Measurements from ENCODE around the gene PNPLA7. TPM values are rescaled to one million over a fixed set of nuclear protein-coding genes. Genes with fewer than 3 reads are reported as not detected.

PNPLA7 gene
- total RNA-seq, 2 donors from 2014 or later, result 7.3 to 7.5 TPM

GRCh38 chr9:137429974-137430722 lies 120.1 kb downstream of the PNPLA7 start:
- Mint-ChIP-seq H3K4me1 (no peaks in the 10 kb centered on the region), H3K27me3 (no peaks in the 10 kb centered on the region), H3K36me3 (ENCODE audit: low read depth) (no peaks in the 10 kb centered on the region), H3K27ac (no peak overlapping the region), H3K4me3 (no peak overlapping the region)
- ATAC-seq, result no peak
- H3K9me3 ChIP-seq (ENCODE audit: control insufficient read depth, low read length, poor library complexity, severe bottlenecking), result no peaks in the 10 kb centered on the region
- DNase-seq, result no peak

DNA sequence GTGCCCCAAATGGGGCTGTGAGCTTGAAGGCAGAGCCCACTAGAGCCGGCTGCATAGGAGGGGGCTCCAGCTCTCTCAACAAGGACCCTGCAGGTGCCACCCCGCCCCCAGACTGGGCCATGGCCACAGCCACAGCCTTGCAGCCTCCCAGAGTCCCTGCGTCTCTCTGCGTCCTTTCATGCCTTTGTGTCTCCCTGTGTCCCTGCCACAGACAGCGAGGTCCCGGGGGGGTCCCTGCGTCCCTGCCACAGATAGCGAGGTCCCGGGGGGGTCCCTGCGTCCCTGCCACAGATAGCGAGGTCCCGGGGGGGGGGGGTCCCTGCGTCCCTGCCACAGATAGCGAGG lies 120.7 kb downstream of the PNPLA7 start:
- no peak for ATAC-seq
- H3K27me3 Mint-ChIP-seq, result no peaks in the 10 kb centered on the region
- H3K27ac Mint-ChIP-seq, result no peak overlapping the region
- no peak for DNase-seq
- peaks cover 2% of the 10 kb centered on the region for H3K4me1 Mint-ChIP-seq
- H3K36me3 Mint-ChIP-seq (ENCODE audit: low read depth), result no peaks in the 10 kb centered on the region
- H3K4me3 Mint-ChIP-seq, result no peak overlapping the region
- no peaks in the 10 kb centered on the region for H3K9me3 ChIP-seq (ENCODE audit: control insufficient read depth, low read length, poor library complexity, severe bottlenecking)

DNA sequence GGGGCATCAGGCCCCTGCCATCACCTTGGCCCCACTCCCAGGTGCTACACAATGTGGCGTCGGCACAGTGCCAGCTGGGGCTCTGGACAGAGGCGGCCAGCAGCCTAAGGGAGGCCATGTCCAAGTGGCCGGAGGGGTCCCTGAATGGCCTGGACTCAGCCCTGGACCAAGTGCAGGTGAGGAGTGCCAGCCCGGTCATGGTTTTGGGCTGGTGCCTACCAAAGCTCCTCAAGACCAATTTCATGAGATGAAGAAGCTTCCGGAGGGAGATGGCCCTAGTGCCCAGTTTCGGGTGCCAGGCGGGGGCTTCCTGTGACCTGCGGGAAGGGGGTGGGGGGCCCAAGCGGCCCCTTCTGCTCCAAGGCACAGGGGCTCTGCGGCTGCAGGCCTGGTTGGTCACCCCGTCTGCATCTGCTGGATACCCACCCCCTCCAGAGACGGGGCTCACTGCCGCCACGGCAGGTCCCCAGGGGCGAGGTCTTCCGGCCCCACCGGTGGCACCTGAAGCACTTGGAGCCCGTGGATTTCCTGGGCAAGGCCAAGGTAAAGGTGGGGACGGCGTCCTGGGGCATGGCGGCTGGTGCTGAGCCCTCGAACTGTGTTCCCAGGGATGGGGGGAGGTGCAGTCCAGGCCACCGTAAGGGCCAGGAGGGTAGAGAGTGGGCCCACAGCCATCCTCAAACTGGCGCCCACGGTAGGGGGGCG lies 121.2 kb downstream of the PNPLA7 start:
- no peak overlapping the region for H3K4me3 Mint-ChIP-seq
- ATAC-seq, result no peak
- no peak overlapping the region for H3K27ac Mint-ChIP-seq
- H3K36me3 Mint-ChIP-seq (ENCODE audit: low read depth), result no peaks in the 10 kb centered on the region
- H3K9me3 ChIP-seq (ENCODE audit: control insufficient read depth, low read length, poor library complexity, severe bottlenecking), result no peaks in the 10 kb centered on the region
- DNase-seq, result no peak
- peaks cover 5% of the 10 kb centered on the region for H3K4me1 Mint-ChIP-seq
- H3K27me3 Mint-ChIP-seq, result no peaks in the 10 kb centered on the region

- ATAC-seq (no peak), DNase-seq (no peak)
- Mint-ChIP-seq H3K4me3 (no peak overlapping the region), H3K27me3 (no peaks in the 10 kb centered on the region), H3K27ac (no peak overlapping the region), H3K4me1 (peaks cover 5% of the 10 kb centered on the region), H3K36me3 (ENCODE audit: low read depth) (no peaks in the 10 kb centered on the region)
- H3K9me3 ChIP-seq (ENCODE audit: control insufficient read depth, low read length, poor library complexity, severe bottlenecking), result no peaks in the 10 kb centered on the region
Observed at GRCh38 chr9:137428311-137428630, 121.9 kb downstream of the PNPLA7 start.

GRCh38 chr9:137427454-137428310 lies 122.5 kb downstream of the PNPLA7 start:
- H3K36me3 Mint-ChIP-seq (ENCODE audit: low read depth), result no peaks in the 10 kb centered on the region
- no peaks in the 10 kb centered on the region for H3K27me3 Mint-ChIP-seq
- H3K9me3 ChIP-seq (ENCODE audit: control insufficient read depth, low read length, poor library complexity, severe bottlenecking), result no peaks in the 10 kb centered on the region
- H3K4me1 Mint-ChIP-seq, result peaks cover 5% of the 10 kb centered on the region
- ATAC-seq (no peak), DNase-seq (no peak)
- no peak overlapping the region for H3K4me3 Mint-ChIP-seq
- no peak overlapping the region for H3K27ac Mint-ChIP-seq

DNA sequence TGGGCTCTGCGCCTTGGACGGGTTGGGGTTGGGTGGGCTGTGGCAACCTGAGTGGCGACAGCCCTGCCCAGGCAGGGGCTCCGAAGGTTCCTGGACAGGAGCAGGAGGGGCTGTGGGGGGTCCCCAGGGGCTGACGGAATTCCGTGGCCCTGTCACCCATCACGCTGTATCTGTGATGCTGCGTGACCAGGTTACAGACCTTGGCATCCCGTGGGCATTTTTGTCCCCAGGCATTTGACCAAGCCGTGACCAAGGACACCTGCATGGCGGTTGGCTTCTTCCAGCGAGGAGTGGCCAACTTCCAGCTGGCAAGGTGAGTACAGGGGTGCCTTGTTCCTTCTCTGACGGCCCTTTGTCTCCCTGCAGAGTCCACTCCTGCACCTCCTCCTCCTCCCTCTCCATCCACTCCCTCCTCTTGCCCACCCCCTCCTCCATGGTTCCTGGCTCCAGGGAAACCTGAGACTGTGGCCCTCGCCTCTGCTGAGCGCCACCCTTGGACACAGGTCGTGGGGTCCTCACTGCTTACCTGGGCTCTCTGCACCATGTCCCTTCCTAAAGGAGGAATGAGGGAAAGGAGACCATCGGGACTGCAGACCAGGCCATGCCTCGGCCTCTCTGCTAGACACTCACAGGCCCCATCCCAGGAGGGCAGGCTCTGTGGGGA lies 124.1 kb downstream of the PNPLA7 start:
- no peak overlapping the region for H3K4me3 Mint-ChIP-seq
- no peaks in the 10 kb centered on the region for H3K27me3 Mint-ChIP-seq
- no peak overlapping the region for H3K27ac Mint-ChIP-seq
- ATAC-seq, result no peak
- no peaks in the 10 kb centered on the region for H3K9me3 ChIP-seq (ENCODE audit: control insufficient read depth, low read length, poor library complexity, severe bottlenecking)
- DNase-seq, result no peak
- no peaks in the 10 kb centered on the region for H3K36me3 Mint-ChIP-seq (ENCODE audit: low read depth)
- H3K4me1 Mint-ChIP-seq, result peaks cover 8% of the 10 kb centered on the region

- DNase-seq (no peak), ATAC-seq (peak; percentile 62)
Observed at GRCh38 chr9:137423514-137424291, 126.5 kb downstream of the PNPLA7 start.

DNA sequence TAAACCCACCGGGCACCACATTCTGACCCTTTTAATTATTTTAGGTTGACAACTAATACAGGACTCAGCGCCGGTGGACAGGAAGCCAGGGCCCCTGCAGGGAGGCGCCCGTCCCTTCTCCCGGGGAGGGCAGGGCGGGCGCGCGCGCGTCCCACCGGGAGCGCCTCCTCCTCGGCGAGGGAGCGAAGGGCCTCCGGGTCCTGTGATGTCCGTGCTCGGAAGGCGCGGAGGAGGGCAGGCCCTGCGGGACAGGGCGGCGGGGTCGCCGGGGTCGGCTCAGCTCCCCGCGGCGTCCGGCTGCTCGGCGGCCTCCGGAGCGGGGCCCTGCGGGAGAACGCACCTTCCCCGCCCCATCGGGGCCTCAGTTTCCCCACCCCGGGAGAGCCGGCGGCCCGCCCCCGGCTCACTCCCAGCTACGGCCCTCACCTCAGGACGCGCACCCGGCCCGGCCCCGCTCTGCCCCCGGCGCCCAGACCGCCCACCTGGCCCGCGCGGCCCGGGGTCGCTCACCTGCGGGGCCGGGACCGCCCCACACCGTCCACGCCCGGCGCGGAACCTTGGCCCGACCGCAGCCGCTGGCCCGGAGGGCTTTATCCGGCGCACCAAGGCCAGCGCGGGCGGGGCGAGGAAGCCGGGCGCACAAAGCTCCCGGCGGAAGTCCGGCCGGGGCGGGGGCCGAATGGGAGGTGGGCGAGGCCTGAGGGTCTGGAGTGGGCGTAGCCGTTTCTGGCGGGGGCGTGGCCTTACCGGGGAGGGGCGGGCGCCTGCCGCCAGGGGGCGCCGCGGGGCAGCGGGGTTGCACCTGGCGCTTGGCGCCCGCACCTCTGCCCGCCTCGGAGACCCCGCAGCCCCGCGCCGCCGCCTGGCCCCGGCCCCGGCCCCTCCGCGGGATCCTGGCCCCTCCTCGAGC lies 127.3 kb downstream of the PNPLA7 start, which contains the start of the genes EXD3 and NOXA1:
Gene EXD3, minus strand, starts transcription at position 559 of the 910 bp plus-strand sequence. CDS start 27,805 bp downstream, outside the sequence.
Gene NOXA1, plus strand, starts transcription at position 790 of the 910 bp plus-strand sequence. CDS start 137 bp downstream, outside the sequence.
- Mint-ChIP-seq H3K4me3 (peak within 1 kb of the TSS; percentile 84), H3K36me3 (ENCODE audit: low read depth) (no peaks in the 10 kb centered on the region), H3K27ac (peak within 1 kb of the TSS; percentile 45), H3K27me3 (no peaks in the 10 kb centered on the region), H3K4me1 (peaks cover 8% of the 10 kb centered on the region)
- H3K9me3 ChIP-seq (ENCODE audit: control insufficient read depth, low read length, poor library complexity, severe bottlenecking), result no peaks in the 10 kb centered on the region
- peak; percentile 91 to 96 (median 94) for DNase-seq
- peak; percentile 93 for ATAC-seq

More at GRCh38 chr9:137423514-137424291, 126.5 kb downstream of the PNPLA7 start:
- no peak overlapping the region for H3K27ac Mint-ChIP-seq
- peak overlapping the region; percentile 59 for H3K4me3 Mint-ChIP-seq
- H3K4me1 Mint-ChIP-seq, result peaks cover 8% of the 10 kb centered on the region
- H3K9me3 ChIP-seq (ENCODE audit: control insufficient read depth, low read length, poor library complexity, severe bottlenecking), result no peaks in the 10 kb centered on the region
- H3K27me3 Mint-ChIP-seq, result no peaks in the 10 kb centered on the region
- no peaks in the 10 kb centered on the region for H3K36me3 Mint-ChIP-seq (ENCODE audit: low read depth)

GRCh38 chr9:137421838-137422603 lies 128.2 kb downstream of the PNPLA7 start:
- Mint-ChIP-seq H3K4me1 (peaks cover 8% of the 10 kb centered on the region), H3K27me3 (no peaks in the 10 kb centered on the region)

DNA sequence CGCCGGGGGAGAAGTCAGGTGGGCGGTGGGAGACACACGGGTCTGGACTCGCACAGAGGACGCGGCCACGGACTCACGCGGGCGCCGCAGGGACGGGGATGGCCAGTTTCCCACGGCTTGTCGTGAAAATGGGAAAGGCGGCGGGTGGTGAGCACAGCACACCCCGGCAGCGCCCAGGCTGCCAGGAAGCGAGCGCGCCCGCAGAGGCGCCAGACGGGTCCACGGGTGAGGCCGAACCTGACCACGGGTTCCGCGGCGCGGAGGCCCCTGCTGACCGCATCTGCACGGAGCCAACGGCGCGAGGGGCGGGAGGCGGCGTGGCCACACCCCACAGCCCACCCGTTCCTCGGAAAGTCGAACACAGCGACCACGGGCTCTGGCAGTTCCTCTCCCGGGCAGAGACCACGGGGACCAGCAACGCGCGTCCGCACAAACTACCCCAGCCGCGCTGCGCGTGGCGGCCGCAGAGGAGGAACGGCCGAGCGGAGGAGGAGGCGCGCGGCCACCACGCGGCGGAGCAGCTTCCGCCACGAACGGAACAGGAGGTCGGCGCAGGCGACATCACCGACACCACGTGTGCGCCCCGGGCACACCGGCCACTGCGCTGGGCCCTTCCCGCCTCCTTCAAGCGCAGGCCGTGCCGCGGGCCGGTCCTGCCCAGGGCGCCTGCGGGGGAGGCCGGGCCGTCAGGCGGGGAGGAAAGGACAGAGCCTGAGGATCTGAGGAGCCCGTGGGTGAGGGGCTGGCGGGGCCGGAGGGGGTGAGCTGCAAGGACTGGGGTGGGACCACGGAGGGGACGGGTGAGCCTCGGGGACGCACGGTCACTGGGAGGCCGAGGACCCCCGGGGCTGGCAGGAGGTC lies 132.8 kb downstream of the PNPLA7 start:
- Mint-ChIP-seq H3K4me1 (peaks cover 2% of the 10 kb centered on the region), H3K36me3 (ENCODE audit: low read depth) (no peaks in the 10 kb centered on the region), H3K27ac (no peak overlapping the region), H3K27me3 (no peaks in the 10 kb centered on the region), H3K4me3 (peak overlapping the region; percentile 41)
- H3K9me3 ChIP-seq (ENCODE audit: control insufficient read depth, low read length, poor library complexity, severe bottlenecking), result no peaks in the 10 kb centered on the region
- no peak for ATAC-seq
- peak in 1 of 3 donors; percentile 9 for DNase-seq

More at GRCh38 chr9:137421838-137422603, 128.2 kb downstream of the PNPLA7 start:
- H3K36me3 Mint-ChIP-seq (ENCODE audit: low read depth), result no peaks in the 10 kb centered on the region
- H3K4me3 Mint-ChIP-seq, result peak overlapping the region; percentile 84
- H3K9me3 ChIP-seq (ENCODE audit: control insufficient read depth, low read length, poor library complexity, severe bottlenecking), result no peaks in the 10 kb centered on the region
- ATAC-seq (no peak), DNase-seq (no peak)
- peak overlapping the region; percentile 45 for H3K27ac Mint-ChIP-seq
